Kidney (tissue), 14 donors: ENCODE data around the gene SYNGR4. TPM values are rescaled to one million over a fixed set of nuclear protein-coding genes. Genes with fewer than 3 reads are reported as not detected.

Experiments
- DNase-seq, 5 donors: peaks; one replicate each; pipeline ENCODE4 v3.0.0-alpha.2; 2013 to 2020
- FAIRE-seq: peaks from 2 replicates; lab custom pipeline; 2012; peaks lifted over from hg19 to GRCh38; lab: Jason Lieb, UNC
- H3K27ac ChIP-seq, 2 donors: one replicate each; pipeline ENCODE4 v1.7.0; 2013; ENCODE audit warnings: low read depth in 2 of 2, low read length in 2 of 2, inconsistent platforms in 1 of 2
- H3K27me3 ChIP-seq: one replicate; pipeline ENCODE4 v1.7.1; 2013; ENCODE audit warnings: low read length, inconsistent platforms; ENCODE audit not compliant: control insufficient read depth, insufficient read depth
- H3K36me3 ChIP-seq, 3 donors: one replicate each; pipeline versions ENCODE4 v1.7.0 to v1.7.1; 2013; ENCODE audit warnings: low read length in 3 of 3, control low read depth in 1 of 3, inconsistent platforms in 1 of 3; ENCODE audit not compliant: insufficient read depth in 3 of 3, control insufficient read depth in 2 of 3
- H3K4me1 ChIP-seq, 3 donors: one replicate each; pipeline versions ENCODE4 v1.7.0 to v1.7.1; 2013; ENCODE audit warnings: low read length in 3 of 3, inconsistent platforms in 1 of 3, low read depth in 1 of 3; ENCODE audit not compliant: control insufficient read depth in 2 of 3, insufficient read depth in 2 of 3
- H3K4me3 ChIP-seq, 3 donors: one replicate each; pipeline versions ENCODE4 v1.7.0 to v1.8.1; 2013; ENCODE audit warnings: low read length in 3 of 3, control low read depth in 1 of 3, inconsistent platforms in 1 of 3
- H3K9ac ChIP-seq, 3 donors: one replicate each; pipeline versions ENCODE4 v1.7.0 to v1.7.1; 2013; ENCODE audit warnings: low read length in 3 of 3, control low read depth in 1 of 3, inconsistent platforms in 1 of 3
- H3K9me3 ChIP-seq, 3 donors: one replicate each; pipeline versions ENCODE4 v1.7.0 to v1.7.1; 2013; ENCODE audit warnings: low read length in 3 of 3, control low read depth in 1 of 3, inconsistent platforms in 1 of 3; ENCODE audit not compliant: control insufficient read depth in 2 of 3, insufficient read depth in 1 of 3
- CTCF ChIP-seq: IDR thresholded peaks from 3 replicates; pipeline ENCODE4 v1.5.1; 2012; ENCODE audit warnings: mild to moderate bottlenecking, moderate library complexity, borderline replicate concordance; ENCODE audit not compliant: insufficient read depth; ENCODE audit errors: extremely low read depth
- intact Hi-C: fragments of 100-400 bp; cut with DNase I; formaldehyde crosslinking; loops from one replicate; pipeline ENCODE4 v1.11.1; 2022
- polyA plus RNA-seq: library from polyadenylated mRNA; stranded (reverse); fragments of 350-450 nt; fragmentation: Illumina TruSeq; extraction: RNeasy Lipid Tissue Mini Kit (QIAGEN cat#74804); gene quantifications from one replicate; pipeline ENCODE4 v1.2.3, GENCODE V29; 2014; ENCODE audit warnings: low read depth, low replicate concordance; ENCODE audit not compliant: insufficient read depth
- total RNA-seq: library from RNA; stranded (reverse); fragmentation: NEBNext Ultra II Directional; extraction: Animal tissue kit (Norgen Biotek cat#: 25700); gene quantifications from one replicate; pipeline ENCODE4 v1.2.1, GENCODE V29; 2021
- donor health status: control.
- donor health status: control.
- donor health status: control.
- donor health status: control.
- donor health status: control.
- donor health status: DM: yes; HTN: yes; CAD: no.
- donor health status: Normal renal cell carcinoma (clear cell type).

SYNGR4 gene
- total and polyA plus RNA-seq, 2 donors from 2014 or later = not detected

DNA sequence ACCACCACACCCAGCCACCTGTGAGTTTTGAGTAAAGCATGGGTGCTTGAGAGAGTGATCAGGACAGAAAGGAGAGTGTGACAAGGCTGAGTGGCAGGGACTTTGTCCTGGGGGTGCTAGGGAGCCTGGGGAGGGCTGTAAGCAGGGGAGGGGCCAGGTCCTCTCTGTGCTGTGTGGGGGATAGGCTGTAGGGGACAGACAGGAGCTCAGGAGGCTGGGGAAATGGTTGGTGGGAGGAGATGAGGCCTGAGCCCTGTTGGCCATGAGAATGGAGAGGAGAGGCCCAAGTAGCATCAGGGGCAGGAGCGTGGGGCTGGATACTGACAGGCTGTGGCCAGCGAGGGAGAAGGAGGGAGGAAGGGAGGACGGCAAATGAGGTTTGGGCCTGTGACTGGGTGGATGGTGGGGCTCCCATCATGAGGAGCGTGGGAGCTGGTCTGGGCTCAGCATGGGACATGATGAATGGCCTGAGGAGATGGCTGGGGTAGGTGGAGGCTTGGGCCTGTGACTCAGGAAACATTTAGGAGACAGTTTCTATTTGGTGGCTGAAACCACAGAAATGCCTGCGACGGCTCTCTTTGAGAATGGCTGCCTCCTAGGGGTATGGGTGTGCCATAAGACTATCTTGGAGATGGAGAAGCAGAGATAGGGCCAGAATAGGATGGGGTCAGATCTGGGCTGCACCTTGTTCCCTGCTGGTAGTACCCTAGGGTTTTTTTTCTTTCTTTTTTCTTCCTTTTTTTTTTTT lies 54.3 kb downstream of the SYNGR4 start:
- intact Hi-C loops = no loop called here
- H3K36me3 ChIP-seq = no peaks in the 10 kb centered on the region
- no peak overlapping the region for H3K4me3 ChIP-seq
- H3K4me1 ChIP-seq = peaks cover 0 to 2% (median 0%) of the 10 kb centered on the region in 3 donors
- no peaks in the 10 kb centered on the region for H3K27me3 ChIP-seq
- peak in 1 of 5 donors; percentile 59 for DNase-seq
- FAIRE-seq = no peak
- no peak overlapping the region for H3K27ac ChIP-seq
- no peak overlapping the region for H3K9ac ChIP-seq
- no peak for TF ChIP-seq CTCF
- no peaks in the 10 kb centered on the region for H3K9me3 ChIP-seq

GRCh38 chr19:48419158-48419920 lies 55.2 kb downstream of the SYNGR4 start:
- no peak for TF ChIP-seq CTCF

GRCh38 chr19:48421548-48421947 lies 57.4 kb downstream of the SYNGR4 start:
- TF ChIP-seq CTCF = no peak
- no peaks in the 10 kb centered on the region for H3K4me1 ChIP-seq
- H3K9ac ChIP-seq = no peak overlapping the region
- FAIRE-seq (no peak), DNase-seq (no peak)
- no peaks in the 10 kb centered on the region for H3K9me3 ChIP-seq
- H3K4me3 ChIP-seq = no peak overlapping the region
- no peak overlapping the region for H3K27ac ChIP-seq
- intact Hi-C loops = no loop called here
- no peaks in the 10 kb centered on the region for H3K27me3 ChIP-seq
- no peaks in the 10 kb centered on the region for H3K36me3 ChIP-seq

More at GRCh38 chr19:48419158-48419920, 55.2 kb downstream of the SYNGR4 start:
- DNase-seq (peak; percentile 63 to 82 (median 73)), FAIRE-seq (no peak)
- no peaks in the 10 kb centered on the region for H3K9me3 ChIP-seq
- intact Hi-C loops = no loop called here
- H3K9ac ChIP-seq = no peak overlapping the region
- H3K36me3 ChIP-seq = no peaks in the 10 kb centered on the region
- no peak overlapping the region for H3K27ac ChIP-seq
- no peaks in the 10 kb centered on the region for H3K27me3 ChIP-seq
- H3K4me1 ChIP-seq = peaks cover 0 to 1% (median 0%) of the 10 kb centered on the region in 3 donors
- H3K4me3 ChIP-seq = no peak overlapping the region
